ENCODE measurements around the gene SPRED1. TPM values are rescaled to one million over a fixed set of nuclear protein-coding genes. Genes with fewer than 3 reads are reported as not detected.

The SPRED1 gene
- total and polyA plus RNA-seq, 2 of the 4 experiments (the other 2 are of a cell fraction) = 6.6 to 17.9 TPM

DNA sequence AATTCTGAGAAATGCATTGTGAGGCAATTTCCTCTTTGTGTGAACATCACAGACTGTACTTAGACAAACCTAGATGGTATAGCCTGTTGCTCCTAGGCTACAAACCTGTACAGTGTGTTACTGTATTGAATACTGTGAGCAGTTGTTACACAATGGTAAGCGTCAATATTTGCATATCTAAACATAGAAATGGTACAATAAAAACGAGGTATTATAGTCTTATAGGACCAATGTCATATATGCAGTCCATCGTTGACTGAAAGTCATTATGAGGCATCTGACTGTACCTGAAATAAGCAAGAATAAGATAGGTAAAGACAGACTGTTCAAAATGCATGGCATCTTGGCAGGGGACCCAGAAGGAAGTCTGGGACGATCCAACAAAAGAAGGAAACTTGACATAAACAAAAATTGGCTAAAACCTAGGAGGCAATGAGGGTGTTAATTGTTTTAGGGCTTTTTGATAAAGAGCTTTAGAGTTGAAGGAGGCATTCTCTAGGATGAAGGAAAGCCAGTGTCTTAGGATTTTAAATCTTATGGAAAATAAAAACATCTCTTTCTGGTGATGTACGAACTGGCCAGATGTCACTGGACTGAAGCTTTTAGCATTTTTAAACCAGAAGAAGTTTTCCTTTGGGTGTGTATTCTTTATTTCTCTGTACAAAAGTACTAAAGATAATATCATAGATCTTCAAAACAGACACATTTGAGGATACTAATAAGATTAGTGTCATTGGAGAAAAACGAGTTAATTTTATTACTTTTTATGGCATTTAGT, 9.2 kb upstream of the SPRED1 start:
- BruUV-seq (replicated peaks) = no TSS peak
- no peak for ATAC-seq (ENCODE audit: low read depth)

More for the DNA sequence above, 9.2 kb upstream of the SPRED1 start:
- Histone ChIP-seq H2BK20ac (ENCODE audit: low read depth, low read length) (no peak overlapping the region), H3K9me3 (ENCODE audit: control insufficient read depth, insufficient read depth, low read length) (no peaks in the 10 kb centered on the region), H3K4ac (ENCODE audit: low read depth, low read length) (no peak overlapping the region), H2AK9ac (replicated peaks; ENCODE audit: low read depth, low read length, poor library complexity) (no peak overlapping the region), H3K4me1 (ENCODE audit: control insufficient read depth, insufficient read depth, low read length) (no peaks in the 10 kb centered on the region), H3K4me2 (ENCODE audit: low read depth, low read length) (no peak overlapping the region), H3K18ac (ENCODE audit: low read depth, low read length) (no peak overlapping the region), H3K36me3 (ENCODE audit: control insufficient read depth, insufficient read depth, low read length) (no peaks in the 10 kb centered on the region), H4K5ac (ENCODE audit: low read depth, low read length) (no peak overlapping the region), H3K14ac (replicated peaks; ENCODE audit: low read depth, low read length) (no peak overlapping the region), H2BK5ac (ENCODE audit: low read depth, low read length, poor library complexity, severe bottlenecking) (no peak overlapping the region), H2AFZ (replicated peaks; ENCODE audit: low read length, poor library complexity) (no peak overlapping the region), H4K91ac (ENCODE audit: insufficient read depth, low read depth, low read length) (no peak overlapping the region), H4K20me1 (ENCODE audit: insufficient read depth, low read length) (no peaks in the 10 kb centered on the region), H3K56ac (ENCODE audit: extremely low read depth, insufficient read depth, low read length) (no peak overlapping the region), H3K9me1 (ENCODE audit: insufficient read depth, low read length) (no peaks in the 10 kb centered on the region), H3K4me3 (ENCODE audit: insufficient read depth, low read depth, low read length) (no peak overlapping the region), H3K9ac (ENCODE audit: low read depth, low read length) (no peak overlapping the region), H4K8ac (ENCODE audit: low read depth in 2 of 2, low read length in 2 of 2) (no peak overlapping the region), H2BK120ac (ENCODE audit: low read depth, low read length) (no peak overlapping the region), H2BK15ac (ENCODE audit: low read depth, low read length) (no peak overlapping the region), H3K27me3 (ENCODE audit: control insufficient read depth, insufficient read depth, low read length) (no peaks in the 10 kb centered on the region), H2AK5ac (ENCODE audit: low read depth, low read length) (no peak overlapping the region), H3K79me1 (ENCODE audit: low read depth in 1 of 2, low read length in 2 of 2) (no peaks in the 10 kb centered on the region), H3K27ac (ENCODE audit: insufficient read depth, low read length) (no peak overlapping the region), H3K23ac (ENCODE audit: low read depth, low read length) (no peak overlapping the region)
- dilution Hi-C loops (cut with HindIII; ENCODE audit: low sequenced_read_pairs, unreplicated experiment) (no loop called here), in situ Hi-C loops (cut with MboI; ENCODE audit: low sequenced_read_pairs) (no loop called here), intact Hi-C loops (cut with micrococcal nuclease) (no loop called here)
- TF ChIP-seq, protein P1, sequence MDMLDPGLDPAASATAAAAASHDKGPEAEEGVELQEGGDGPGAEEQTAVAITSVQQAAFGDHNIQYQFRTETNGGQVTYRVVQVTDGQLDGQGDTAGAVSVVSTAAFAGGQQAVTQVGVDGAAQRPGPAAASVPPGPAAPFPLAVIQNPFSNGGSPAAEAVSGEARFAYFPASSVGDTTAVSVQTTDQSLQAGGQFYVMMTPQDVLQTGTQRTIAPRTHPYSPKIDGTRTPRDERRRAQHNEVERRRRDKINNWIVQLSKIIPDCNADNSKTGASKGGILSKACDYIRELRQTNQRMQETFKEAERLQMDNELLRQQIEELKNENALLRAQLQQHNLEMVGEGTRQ (IDR thresholded peaks at IDR 0.05; ENCODE audit: low read depth, low read length) = no peak
- TF ChIP-seq MAFK (IDR thresholded peaks at IDR 0.05; ENCODE audit: low read depth, low read length) (no peak), SMC3 (IDR thresholded peaks at IDR 0.05; ENCODE audit: low read depth, low read length) (no peak), NFE2L2 (IDR thresholded peaks at IDR 0.05; ENCODE audit: low read depth, low read length) (no peak), CEBPB (IDR thresholded peaks at IDR 0.05; ENCODE audit: low read depth, low read length) (no peak), RFX5 (IDR thresholded peaks at IDR 0.05; ENCODE audit: low read depth, low read length) (no peak), RCOR1 (IDR thresholded peaks at IDR 0.05; ENCODE audit: insufficient replicate concordance, low read length) (no peak), CHD1 (IDR thresholded peaks at IDR 0.05; ENCODE audit: low read depth, low read length) (no peak), MXI1 (IDR thresholded peaks at IDR 0.05; ENCODE audit: borderline replicate concordance, low read depth, low read length) (no peak), MAZ (IDR thresholded peaks at IDR 0.05; ENCODE audit: borderline replicate concordance, low read depth, low read length) (no peak), FOS (IDR thresholded peaks at IDR 0.05; ENCODE audit: low read depth, low read length) (no peak), POLR2A (IDR thresholded peaks at IDR 0.05; ENCODE audit: low read depth, low read length) (no peak), BHLHE40 (IDR thresholded peaks at IDR 0.05; ENCODE audit: low read depth, low read length) (no peak), RAD21 (IDR thresholded peaks at IDR 0.05; ENCODE audit: low read length) (no peak)
- TF ChIP-seq, protein P2, sequence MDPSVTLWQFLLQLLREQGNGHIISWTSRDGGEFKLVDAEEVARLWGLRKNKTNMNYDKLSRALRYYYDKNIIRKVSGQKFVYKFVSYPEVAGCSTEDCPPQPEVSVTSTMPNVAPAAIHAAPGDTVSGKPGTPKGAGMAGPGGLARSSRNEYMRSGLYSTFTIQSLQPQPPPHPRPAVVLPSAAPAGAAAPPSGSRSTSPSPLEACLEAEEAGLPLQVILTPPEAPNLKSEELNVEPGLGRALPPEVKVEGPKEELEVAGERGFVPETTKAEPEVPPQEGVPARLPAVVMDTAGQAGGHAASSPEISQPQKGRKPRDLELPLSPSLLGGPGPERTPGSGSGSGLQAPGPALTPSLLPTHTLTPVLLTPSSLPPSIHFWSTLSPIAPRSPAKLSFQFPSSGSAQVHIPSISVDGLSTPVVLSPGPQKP (IDR thresholded peaks at IDR 0.05; ENCODE audit: borderline replicate concordance, low read depth, low read length) = no peak
- TF ChIP-seq, protein P3, sequence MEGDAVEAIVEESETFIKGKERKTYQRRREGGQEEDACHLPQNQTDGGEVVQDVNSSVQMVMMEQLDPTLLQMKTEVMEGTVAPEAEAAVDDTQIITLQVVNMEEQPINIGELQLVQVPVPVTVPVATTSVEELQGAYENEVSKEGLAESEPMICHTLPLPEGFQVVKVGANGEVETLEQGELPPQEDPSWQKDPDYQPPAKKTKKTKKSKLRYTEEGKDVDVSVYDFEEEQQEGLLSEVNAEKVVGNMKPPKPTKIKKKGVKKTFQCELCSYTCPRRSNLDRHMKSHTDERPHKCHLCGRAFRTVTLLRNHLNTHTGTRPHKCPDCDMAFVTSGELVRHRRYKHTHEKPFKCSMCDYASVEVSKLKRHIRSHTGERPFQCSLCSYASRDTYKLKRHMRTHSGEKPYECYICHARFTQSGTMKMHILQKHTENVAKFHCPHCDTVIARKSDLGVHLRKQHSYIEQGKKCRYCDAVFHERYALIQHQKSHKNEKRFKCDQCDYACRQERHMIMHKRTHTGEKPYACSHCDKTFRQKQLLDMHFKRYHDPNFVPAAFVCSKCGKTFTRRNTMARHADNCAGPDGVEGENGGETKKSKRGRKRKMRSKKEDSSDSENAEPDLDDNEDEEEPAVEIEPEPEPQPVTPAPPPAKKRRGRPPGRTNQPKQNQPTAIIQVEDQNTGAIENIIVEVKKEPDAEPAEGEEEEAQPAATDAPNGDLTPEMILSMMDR (conservative IDR thresholded peaks at IDR 0.05; ENCODE audit: low read depth, low read length) = no peak
- WGBS, 2 experiments (ENCODE audit: extremely low coverage in 2 of 2, insufficient read length in 1 of 2) = 80% methylated on average over 1 of the region's 6 CpGs; no CpG with 5 or more reads in 1 of the 2 experiments
- CTCF ChIA-PET = no interaction called here
- POLR2A ChIA-PET (ENCODE audit: unreplicated experiment) = no interaction called here
- DNase-seq = no peak
